Measurements from ENCODE around the gene ELOVL5.

GRCh38 chr6:53246924-53247323, 101.8 kb downstream of the ELOVL5 start:
- TF ChIP-seq POLR2A (IDR thresholded peaks at IDR 0.05) (no peak), CTCF (IDR thresholded peaks at IDR 0.05 in 8 of 11, conservative IDR thresholded peaks at IDR 0.05 in 3 of 11) (no peak)

Data from spleen (tissue), 7 donors.